ENCODE measurements around the gene DOK7.

DOK7 gene

DNA sequence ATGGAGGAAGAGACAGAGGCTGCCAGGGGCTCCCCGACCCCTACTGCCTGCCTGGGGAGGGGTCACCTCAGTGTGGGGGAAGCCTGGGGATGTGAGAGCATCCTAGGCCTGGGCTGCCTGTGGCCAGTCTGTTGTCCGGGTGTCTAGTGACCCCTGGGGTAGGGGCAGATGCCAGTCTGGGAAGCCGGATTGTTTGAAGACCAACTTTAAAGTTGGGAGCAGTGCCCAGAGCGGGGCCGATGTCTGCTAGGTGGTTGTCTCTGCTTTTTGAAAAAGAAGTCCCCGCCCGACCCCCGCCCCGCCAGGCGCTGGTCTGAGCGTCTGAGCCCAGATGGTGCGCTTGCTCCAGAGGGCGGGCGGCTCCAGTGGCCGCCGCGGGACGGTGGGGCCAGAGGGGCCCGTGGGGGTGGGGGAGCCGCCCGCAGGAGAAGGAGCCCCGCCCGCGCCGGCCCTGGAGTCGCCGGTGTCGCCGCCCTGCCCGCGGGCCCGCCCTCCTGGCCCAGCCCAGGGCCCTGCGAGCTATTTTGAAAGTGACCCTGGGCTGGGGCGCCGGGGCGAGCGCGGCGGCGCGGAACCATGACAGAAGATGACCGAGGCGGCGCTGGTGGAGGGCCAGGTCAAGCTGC lies at the start of gene DOK7:
Gene DOK7 (plus strand): TSS at position 517 of the 626 bp plus-strand sequence. CDS start 70 bp downstream, at position 587.
- no peak for DNase-seq
- no peak for ATAC-seq

GRCh38 chr4:3413675-3414420 lies 49.3 kb upstream of the DOK7 start:
- no peak for ATAC-seq
- no peak for DNase-seq

DNA sequence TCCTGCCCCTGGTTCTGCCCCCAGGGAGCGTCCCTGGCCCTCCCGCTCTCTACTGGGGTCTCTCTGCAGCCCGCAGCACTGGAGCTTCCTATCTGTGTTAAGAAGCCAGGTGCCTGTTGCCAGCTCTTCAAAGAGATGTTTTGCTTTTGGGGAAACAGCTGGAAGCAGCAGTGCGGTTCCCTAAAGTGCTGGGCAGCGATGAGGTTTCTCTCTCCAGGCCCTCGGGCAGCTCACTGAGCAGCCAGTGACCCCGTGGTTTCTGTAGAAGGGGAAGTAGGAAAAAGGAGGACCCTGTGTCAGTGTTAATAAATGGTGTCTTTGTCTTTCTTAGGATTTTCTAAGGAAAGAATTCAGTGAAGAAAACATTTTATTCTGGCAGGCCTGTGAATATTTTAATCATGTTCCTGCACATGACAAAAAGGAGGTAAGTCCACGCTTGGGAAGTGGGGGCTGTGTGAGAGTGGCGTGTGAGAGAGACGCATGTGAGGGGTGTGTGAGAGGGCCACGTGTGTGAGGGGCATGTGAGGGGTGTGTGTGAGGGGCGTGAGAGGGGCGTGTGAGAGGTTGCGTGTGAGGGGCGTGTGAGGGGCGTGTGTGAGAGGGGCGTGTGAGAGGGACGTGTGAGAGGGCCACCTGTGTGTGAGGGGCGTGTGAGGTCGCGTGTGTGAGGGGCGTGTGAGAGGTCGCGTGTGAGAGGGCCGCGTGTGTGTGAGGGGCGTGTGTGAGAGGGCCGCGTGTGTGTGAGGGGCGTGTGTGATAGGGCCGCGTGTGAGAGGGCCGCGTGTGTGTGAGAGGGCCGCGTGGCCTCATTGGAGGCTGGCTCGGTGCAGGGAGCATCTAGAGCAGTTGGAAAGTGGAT lies 48.5 kb upstream of the DOK7 start:
- ATAC-seq (no peak), DNase-seq (no peak)

DNA sequence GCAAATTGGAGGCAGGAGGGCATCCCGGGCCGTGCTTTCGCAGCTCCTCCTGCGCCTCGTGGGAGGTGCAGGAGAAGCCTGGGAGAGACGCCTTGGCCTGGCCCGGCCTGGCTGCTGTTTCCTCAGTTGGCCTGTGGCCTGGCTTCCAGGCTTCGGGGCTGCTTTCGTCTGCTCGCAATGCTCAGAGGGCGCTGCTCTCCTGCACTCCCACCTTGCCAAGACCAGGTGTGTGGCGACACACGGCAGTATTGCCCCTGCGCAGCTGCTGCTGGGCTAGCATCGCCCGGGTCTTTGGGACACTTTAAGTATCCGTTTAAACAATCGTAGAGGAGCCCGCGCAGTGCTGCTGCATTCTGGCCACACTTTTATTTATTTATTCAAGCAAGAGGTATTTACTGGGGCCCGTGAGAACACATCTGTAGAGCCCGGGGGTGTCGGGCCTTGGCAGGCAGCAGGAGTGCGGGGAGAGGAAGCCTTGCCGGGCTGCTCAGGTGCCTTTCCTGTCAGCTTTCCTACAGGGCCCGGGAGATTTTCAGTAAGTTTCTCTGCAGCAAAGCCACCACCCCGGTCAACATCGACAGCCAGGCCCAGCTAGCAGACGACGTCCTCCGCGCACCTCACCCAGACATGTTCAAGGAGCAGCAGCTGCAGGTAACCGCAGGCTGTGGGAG lies 47.5 kb upstream of the DOK7 start:
- DNase-seq (no peak), ATAC-seq (no peak)

- DNase-seq (no peak), ATAC-seq (no peak)
Observed at GRCh38 chr4:3416270-3416669, 46.8 kb upstream of the DOK7 start.

- ATAC-seq (no peak), DNase-seq (no peak)
Observed at GRCh38 chr4:3416821-3417221, 46.3 kb upstream of the DOK7 start.

DNA sequence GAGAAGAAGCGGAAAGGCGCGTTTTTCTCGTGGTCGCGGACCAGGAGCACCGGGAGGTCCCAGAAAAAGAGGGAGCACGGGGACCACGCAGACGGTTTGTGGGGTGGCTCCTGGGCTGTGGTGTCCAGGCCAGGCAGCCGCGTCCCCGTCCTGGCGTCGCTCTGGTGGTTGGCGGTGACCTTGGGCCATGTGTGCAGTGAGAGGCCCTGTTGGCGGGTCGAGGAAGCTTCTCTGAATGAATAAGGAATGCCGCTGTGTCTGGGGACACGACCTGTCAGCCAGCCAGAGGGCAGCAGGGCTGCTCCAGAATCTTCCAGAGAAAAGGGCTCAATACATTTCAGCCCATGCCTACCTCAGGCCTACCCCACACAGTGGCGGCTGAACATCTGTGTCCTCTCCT lies 45.7 kb upstream of the DOK7 start:
- ATAC-seq (no peak), DNase-seq (no peak)

DNA sequence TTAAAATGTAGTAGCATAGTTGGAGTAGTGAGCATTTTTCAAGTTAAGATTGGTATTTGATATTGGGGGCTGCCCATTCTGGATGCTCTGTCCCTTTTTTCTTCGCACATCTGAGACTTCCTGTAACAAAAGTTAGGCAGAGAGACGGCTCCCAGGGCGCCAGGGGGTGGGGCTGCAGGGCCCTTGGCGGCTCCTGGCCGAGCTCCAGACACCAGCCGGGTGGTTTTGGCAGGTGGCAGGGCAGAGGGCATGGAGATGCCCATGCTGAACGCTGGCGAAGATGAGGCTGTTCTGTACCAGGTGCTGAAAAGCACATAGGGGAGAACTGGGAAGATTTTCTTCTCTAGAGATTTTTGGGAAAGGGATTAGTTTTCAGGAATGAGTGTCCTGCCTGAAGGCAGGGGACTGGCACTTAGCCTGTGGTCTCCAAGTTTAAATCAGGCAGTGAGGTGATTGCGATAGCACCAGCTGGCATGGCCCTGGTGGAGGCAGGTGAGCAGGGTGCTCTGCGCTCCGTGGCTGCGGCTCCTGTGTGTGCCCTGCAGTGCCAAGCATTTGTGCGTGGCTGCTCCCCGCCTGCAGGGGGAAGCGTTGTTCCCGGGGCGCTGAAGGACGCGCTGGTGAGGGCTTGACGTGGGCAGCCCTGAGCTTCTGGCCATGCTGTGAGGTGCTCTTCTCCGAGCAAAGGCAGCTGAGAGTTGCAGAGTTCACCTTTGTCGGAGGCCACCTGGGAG lies 44.9 kb upstream of the DOK7 start:
- DNase-seq (no peak), ATAC-seq (no peak)

DNA sequence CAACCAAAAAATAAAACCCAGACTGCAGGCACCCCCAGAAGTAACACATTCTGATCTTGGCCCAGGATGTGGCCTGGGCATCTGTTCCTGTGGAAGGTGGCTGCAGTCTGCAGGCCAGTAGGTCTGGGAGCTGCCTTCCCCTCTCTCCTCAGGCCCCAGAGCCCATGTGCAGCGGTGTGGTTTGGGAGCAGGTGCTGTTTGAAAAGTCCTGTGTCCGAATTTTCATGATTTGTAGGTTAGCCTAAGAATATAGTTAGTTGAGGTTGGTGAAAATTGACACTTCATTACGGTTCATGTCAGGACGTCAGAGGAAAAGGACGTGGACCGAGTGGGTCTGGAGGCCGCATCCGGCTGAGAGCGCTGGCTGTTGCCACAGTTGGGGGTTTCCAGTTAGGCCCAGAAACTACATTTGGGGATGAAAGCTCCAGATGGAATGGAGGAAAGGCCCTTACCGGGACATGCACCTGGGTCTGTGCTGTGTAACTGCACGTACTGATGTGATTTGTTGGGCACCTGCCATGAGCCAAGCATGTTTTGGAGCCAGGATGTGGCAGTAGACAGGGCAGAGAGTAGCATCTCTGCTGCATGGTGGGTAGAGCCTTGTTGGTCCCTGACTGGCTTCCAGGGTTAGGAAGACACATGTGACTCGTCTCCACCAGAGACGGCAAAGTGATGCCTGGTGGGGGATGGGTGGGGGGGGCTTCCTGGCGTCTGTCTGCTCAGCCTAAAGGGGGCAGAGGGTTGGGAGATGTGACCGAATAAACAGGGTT lies 43.1 kb upstream of the DOK7 start:
- ATAC-seq, result no peak

GRCh38 chr4:3420606-3420955 lies 42.5 kb upstream of the DOK7 start:
- peak; percentile 21 for ATAC-seq
- no peak for DNase-seq

More for the DNA sequence above, 43.1 kb upstream of the DOK7 start:
- no peak for DNase-seq

DNA sequence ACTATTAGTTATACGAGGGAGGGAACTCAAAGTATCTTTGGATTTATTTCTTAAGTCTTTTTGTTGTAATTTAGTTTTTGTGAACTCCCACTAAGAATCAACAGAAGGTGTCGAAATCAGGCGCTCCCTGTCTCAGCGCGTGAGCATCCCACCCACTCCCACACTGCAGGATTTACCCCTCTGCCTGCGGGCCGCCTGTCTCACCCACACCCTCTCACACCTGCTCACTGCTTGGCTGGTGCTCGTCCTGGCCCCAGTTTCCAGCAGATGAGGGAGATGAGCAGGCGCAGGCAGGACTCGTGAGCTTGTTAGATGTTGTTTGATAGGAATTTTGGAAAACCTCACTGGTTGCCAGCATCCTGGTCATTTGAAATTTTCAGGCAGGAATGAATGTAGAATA lies 42.1 kb upstream of the DOK7 start:
- no peak for ATAC-seq
- DNase-seq, result no peak

GRCh38 chr4:3421470-3421869 lies 41.6 kb upstream of the DOK7 start:
- no peak for DNase-seq
- no peak for ATAC-seq

DNA sequence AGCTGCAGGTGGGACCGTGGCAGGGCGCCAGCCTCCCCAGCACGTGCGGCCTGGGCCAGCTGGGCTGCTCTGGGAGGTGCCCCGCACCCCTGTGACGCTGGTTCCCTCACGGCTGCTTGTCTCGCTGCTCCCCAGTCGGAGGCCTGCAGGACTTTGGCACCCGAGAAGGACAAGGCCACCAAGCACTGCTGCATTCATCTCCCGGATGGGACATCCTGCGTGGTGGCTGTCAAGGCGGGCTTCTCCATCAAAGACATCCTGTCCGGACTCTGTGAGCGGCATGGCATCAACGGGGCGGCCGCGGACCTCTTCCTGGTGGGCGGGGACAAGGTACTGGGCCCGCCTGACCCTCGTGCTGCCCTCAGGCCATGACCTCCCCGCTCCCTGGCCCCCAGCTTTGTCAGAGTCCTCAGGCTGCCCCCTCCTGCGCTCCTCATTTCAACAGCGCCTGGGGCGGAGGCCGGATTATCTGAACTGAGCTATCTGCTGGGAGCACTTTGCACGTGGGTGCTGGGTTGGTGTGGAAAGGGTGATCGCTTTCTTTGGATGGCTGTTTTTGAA lies 40.8 kb upstream of the DOK7 start:
- DNase-seq, result no peak
- ATAC-seq, result no peak

DNA sequence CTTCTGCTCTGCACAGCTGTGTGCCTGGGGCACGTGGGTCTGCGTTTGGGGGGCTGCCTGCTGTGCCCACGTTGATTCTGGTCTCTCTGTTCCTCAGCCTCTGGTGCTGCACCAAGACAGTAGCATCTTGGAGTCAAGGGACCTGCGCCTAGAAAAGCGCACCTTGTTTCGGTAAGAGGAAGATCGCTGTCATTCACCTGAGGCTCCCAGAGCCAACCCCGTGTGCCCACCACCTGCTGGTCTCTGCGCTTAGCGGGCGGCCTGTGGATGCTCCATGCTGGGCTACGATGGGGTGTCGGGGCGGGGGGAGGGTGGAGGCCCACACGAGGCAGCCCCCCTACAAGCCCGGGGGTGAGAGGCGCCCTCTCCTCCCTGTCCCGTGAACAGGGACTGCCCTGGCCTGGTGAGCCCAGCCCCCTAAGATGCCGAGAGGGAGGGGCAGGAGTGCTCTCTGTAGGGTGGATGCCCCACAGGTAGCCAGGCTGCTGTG lies 40.3 kb upstream of the DOK7 start:
- ATAC-seq, result no peak
- no peak for DNase-seq

DNA sequence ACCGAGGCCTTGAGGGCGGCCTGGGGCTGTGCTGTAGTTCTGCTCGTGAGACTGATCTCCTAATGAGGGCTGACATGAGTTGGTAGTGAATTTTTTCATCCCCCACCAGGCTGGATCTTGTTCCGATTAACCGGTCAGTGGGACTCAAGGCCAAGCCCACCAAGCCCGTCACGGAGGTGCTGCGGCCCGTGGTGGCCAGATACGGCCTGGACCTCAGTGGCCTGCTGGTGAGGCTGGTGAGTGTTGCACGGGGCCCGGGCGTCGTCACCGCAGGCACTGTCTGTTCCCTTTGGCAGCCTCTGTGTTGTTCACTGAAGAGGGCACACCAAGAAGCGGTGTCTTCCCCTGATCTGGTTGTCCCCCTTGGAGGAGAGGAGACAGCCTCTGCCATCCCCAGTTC lies 39.7 kb upstream of the DOK7 start:
- DNase-seq (no peak), ATAC-seq (no peak)

GRCh38 chr4:3423952-3424351 lies 39.2 kb upstream of the DOK7 start:
- ATAC-seq (no peak), DNase-seq (no peak)

DNA sequence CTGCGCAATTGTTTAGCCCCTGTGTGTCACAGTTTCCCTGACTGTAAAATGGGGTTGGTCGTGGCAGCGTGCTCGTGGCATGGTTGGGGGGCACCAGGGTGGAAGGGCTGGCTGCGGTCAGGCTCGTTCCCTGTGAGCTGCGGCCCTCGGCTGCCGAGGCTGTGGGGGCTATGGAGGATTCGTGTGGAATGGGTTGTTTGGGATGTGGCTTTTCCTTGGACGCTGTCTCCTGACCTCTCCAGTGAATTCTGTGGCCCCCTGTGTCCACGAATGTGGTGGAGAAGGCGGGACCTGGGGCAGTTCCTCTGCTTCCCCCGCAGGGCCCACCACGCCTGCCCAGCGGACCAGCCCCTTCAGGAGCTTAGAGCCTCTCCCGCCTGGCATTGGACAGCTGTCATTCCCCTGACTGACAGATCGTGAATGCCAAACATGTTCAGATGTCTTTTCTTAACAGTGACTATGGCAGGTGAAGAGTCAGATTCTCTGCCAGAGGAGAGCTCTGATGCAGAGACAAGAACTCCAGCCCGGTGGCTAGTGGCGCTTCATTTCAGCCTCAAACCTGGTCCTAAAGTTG lies 38.5 kb upstream of the DOK7 start:
- DNase-seq (no peak), ATAC-seq (no peak)

- ATAC-seq, result no peak
Observed at GRCh38 chr4:3426465-3427133, 36.5 kb upstream of the DOK7 start.

DNA sequence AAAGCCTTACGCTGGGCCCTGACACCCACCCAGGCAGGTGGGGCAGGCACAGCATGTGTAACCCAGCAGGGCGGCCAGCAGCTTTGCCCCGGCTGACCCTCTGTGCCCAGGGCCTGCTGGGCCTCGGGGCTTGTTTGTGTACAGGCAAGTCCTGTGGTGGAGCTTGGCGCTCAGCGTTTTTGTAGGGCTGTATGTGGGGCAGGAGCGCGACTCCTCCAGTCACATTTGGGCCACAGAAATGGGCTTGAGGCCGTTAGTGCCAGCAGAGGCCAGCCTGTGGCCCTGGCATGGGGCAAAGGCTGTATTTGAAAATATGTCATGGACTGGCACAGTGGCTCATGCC lies 36.0 kb upstream of the DOK7 start:
- no peak for DNase-seq
- ATAC-seq, result no peak

More at GRCh38 chr4:3426465-3427133, 36.5 kb upstream of the DOK7 start:
- no peak for DNase-seq

Data from stimulated activated naive CD8-positive, alpha-beta T cell treated with anti-CD3 and anti-CD28 coated beads, Interleukin-15, Interleukin-2, amounts not matched to agents 100 U/mL and 50 U/mL, for 24 hours (primary cell).